ENCODE results near the gene HES3. TPM values are rescaled to one million over a fixed set of nuclear protein-coding genes. Genes with fewer than 3 reads are reported as not detected.

HES3 gene
- total RNA-seq, 1 experiment from 2014 or later = not detected

DNA sequence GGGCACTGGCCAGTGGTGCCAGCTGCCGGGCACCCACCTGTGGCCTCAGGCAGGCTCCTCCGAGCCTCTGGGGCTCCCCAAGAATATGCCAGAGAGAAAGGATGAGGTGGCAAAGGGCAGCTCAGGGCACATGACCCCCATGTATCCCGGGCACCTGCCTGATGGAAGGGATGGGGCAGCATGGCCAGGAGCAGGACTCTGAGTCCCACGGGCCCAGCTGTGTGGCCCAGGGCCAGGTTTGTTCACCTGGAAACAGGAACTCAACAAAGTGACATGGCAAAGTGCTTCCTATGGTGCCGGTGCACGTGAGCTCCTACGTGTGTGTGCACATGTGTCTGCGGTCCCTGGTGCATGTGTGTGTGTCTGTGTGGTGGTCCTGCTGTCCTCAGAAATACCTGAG is 26.4 kb downstream of the HES3 start:
- no peak overlapping the region for H3K9ac ChIP-seq (ENCODE audit: low read length)
- POLR2A ChIA-PET = no interaction called here
- no peaks in the 10 kb centered on the region for H3K79me2 ChIP-seq (ENCODE audit: insufficient read depth, low read length)
- CTCF ChIA-PET = no interaction called here
- H3K9me3 ChIP-seq (ENCODE audit: control insufficient read depth in 1 of 2, insufficient read depth in 1 of 2, low read depth in 1 of 2, low read length in 2 of 2) = no peaks in the 10 kb centered on the region
- H3K36me3 ChIP-seq (ENCODE audit: control insufficient read depth in 1 of 2, insufficient read depth in 2 of 2, low read length in 2 of 2) = no peaks in the 10 kb centered on the region
- H3K4me1 ChIP-seq (ENCODE audit: control insufficient read depth in 1 of 2, insufficient read depth in 2 of 2, low read length in 2 of 2) = no peaks in the 10 kb centered on the region
- RAD21 ChIA-PET (ENCODE audit: low non-redundant PET in 1 of 2, low total read pairs in 2 of 2, uncharacterized antibody in 2 of 2, unreplicated experiment in 2 of 2) = no interaction called here
- H4K20me1 ChIP-seq (ENCODE audit: insufficient read depth) = no peaks in the 10 kb centered on the region
- TF ChIP-seq TCF7L2 (IDR thresholded peaks at IDR 0.05; ENCODE audit: borderline replicate concordance, extremely low read depth, insufficient read depth, insufficient read length) (no peak), CTCF (IDR thresholded peaks at IDR 0.05 in 2 of 3, conservative IDR thresholded peaks at IDR 0.05 in 1 of 3; ENCODE audit: borderline replicate concordance in 1 of 3, insufficient read depth in 1 of 3, low read depth in 2 of 3, low read length in 2 of 3) (no peak), ZNF274 (IDR thresholded peaks at IDR 0.05; ENCODE audit: low read depth, low read length) (no peak), SRF (IDR thresholded peaks at IDR 0.05; ENCODE audit: low read depth) (no peak), EZH2phosphoT487 (IDR thresholded peaks at IDR 0.05; ENCODE audit: borderline replicate concordance) (no peak)
- TF ChIP-seq, protein P1, sequence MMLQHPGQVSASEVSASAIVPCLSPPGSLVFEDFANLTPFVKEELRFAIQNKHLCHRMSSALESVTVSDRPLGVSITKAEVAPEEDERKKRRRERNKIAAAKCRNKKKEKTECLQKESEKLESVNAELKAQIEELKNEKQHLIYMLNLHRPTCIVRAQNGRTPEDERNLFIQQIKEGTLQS (IDR thresholded peaks at IDR 0.05) = no peak
- no peak overlapping the region for H3K4me2 ChIP-seq (ENCODE audit: low read length)
- BruUV-seq (replicated peaks) = no TSS peak
- H2AFZ ChIP-seq (ENCODE audit: low read depth, low read length, poor library complexity, severe bottlenecking) = no peak overlapping the region
- no peaks in the 10 kb centered on the region for H3K9me2 ChIP-seq (ENCODE audit: insufficient read depth)
- intact Hi-C loops (cut with micrococcal nuclease) = no loop called here
- DNase-seq (ENCODE audit: low read depth, low spot score) (no peak), ATAC-seq (no peak)
- no peak overlapping the region for H3K4me3 ChIP-seq (replicated peaks in 1 of 2; ENCODE audit: low read depth in 1 of 2, low read length in 2 of 2)
- no peaks in the 10 kb centered on the region for H3K27me3 ChIP-seq (ENCODE audit: insufficient read depth, low read length)
- no peak overlapping the region for H3K27ac ChIP-seq (ENCODE audit: low read depth, low read length)

GRCh38 chr1:6271006-6271405 is 27.0 kb downstream of the HES3 start:
- Histone ChIP-seq H3K4me1 (ENCODE audit: control insufficient read depth in 1 of 2, insufficient read depth in 2 of 2, low read length in 2 of 2) (no peaks in the 10 kb centered on the region), H3K9me3 (ENCODE audit: control insufficient read depth in 1 of 2, insufficient read depth in 1 of 2, low read depth in 1 of 2, low read length in 2 of 2) (no peaks in the 10 kb centered on the region), H3K4me3 (replicated peaks in 1 of 2; ENCODE audit: low read depth in 1 of 2, low read length in 2 of 2) (no peak overlapping the region), H3K27ac (ENCODE audit: low read depth, low read length) (no peak overlapping the region), H3K79me2 (ENCODE audit: insufficient read depth, low read length) (no peaks in the 10 kb centered on the region), H2AFZ (ENCODE audit: low read depth, low read length, poor library complexity, severe bottlenecking) (no peak overlapping the region), H3K27me3 (ENCODE audit: insufficient read depth, low read length) (no peaks in the 10 kb centered on the region), H3K9me2 (ENCODE audit: insufficient read depth) (no peaks in the 10 kb centered on the region), H3K36me3 (ENCODE audit: control insufficient read depth in 1 of 2, insufficient read depth in 2 of 2, low read length in 2 of 2) (no peaks in the 10 kb centered on the region), H4K20me1 (ENCODE audit: insufficient read depth) (no peaks in the 10 kb centered on the region), H3K9ac (ENCODE audit: low read length) (no peak overlapping the region), H3K4me2 (ENCODE audit: low read length) (no peak overlapping the region)
- ChIA-PET RAD21 (ENCODE audit: low non-redundant PET in 1 of 2, low total read pairs in 2 of 2, uncharacterized antibody in 2 of 2, unreplicated experiment in 2 of 2) (no interaction called here), POLR2A (no interaction called here), CTCF (no interaction called here)
- no peak for TF ChIP-seq SRF (IDR thresholded peaks at IDR 0.05; ENCODE audit: low read depth)
- no peak for TF ChIP-seq POLR2AphosphoS5 (IDR thresholded peaks at IDR 0.05; ENCODE audit: low read depth, low read length)
- no peak for TF ChIP-seq EZH2 (IDR thresholded peaks at IDR 0.05)
- ATAC-seq (no peak), DNase-seq (ENCODE audit: low read depth, low spot score) (no peak)
- intact Hi-C loops (cut with micrococcal nuclease) = no loop called here
- no TSS peak for BruUV-seq (replicated peaks)
